ENCODE data around the gene UTP4.

The UTP4 gene

GRCh38 chr16:69201291-69201690, 68.8 kb downstream of the UTP4 start:
- H3K9ac ChIP-seq (ENCODE audit: low read depth in 1 of 2, low read length in 2 of 2) = no peak overlapping the region
- no peaks in the 10 kb centered on the region for H3K36me3 ChIP-seq (ENCODE audit: control insufficient read depth in 1 of 2, insufficient read depth in 2 of 2, low read length in 2 of 2)
- H3K4me1 ChIP-seq (ENCODE audit: control insufficient read depth in 1 of 2, insufficient read depth in 2 of 2, low read length in 2 of 2) = peaks cover 0 to 7% of the 10 kb centered on the region in 2 donors
- no peaks in the 10 kb centered on the region for H3K9me3 ChIP-seq (ENCODE audit: control insufficient read depth in 1 of 2, low read length in 2 of 2)
- H3K27me3 ChIP-seq (ENCODE audit: control insufficient read depth in 1 of 2, insufficient read depth in 2 of 2, low read length in 2 of 2) = no peaks in the 10 kb centered on the region
- no peak overlapping the region for H3K27ac ChIP-seq (ENCODE audit: low read depth, low read length)
- H3K4me3 ChIP-seq (ENCODE audit: low read depth in 1 of 2, low read length in 2 of 2) = no peak overlapping the region

- Histone ChIP-seq H3K36me3 (ENCODE audit: control insufficient read depth in 1 of 2, insufficient read depth in 2 of 2, low read length in 2 of 2) (no peaks in the 10 kb centered on the region), H3K4me1 (ENCODE audit: control insufficient read depth in 1 of 2, insufficient read depth in 2 of 2, low read length in 2 of 2) (peaks cover 0 to 7% of the 10 kb centered on the region in 2 donors), H3K4me3 (ENCODE audit: low read depth in 1 of 2, low read length in 2 of 2) (no peak overlapping the region), H3K27me3 (ENCODE audit: control insufficient read depth in 1 of 2, insufficient read depth in 2 of 2, low read length in 2 of 2) (no peaks in the 10 kb centered on the region), H3K9ac (ENCODE audit: low read depth in 1 of 2, low read length in 2 of 2) (no peak overlapping the region), H3K9me3 (ENCODE audit: control insufficient read depth in 1 of 2, low read length in 2 of 2) (no peaks in the 10 kb centered on the region), H3K27ac (ENCODE audit: low read depth, low read length) (no peak overlapping the region)
These were observed 69.3 kb downstream of the UTP4 start for GRCh38 chr16:69201787-69202186.

GRCh38 chr16:69204172-69204571, 71.7 kb downstream of the UTP4 start:
- Histone ChIP-seq H3K27ac (ENCODE audit: low read depth, low read length) (no peak overlapping the region), H3K4me3 (ENCODE audit: low read depth in 1 of 2, low read length in 2 of 2) (no peak overlapping the region), H3K27me3 (ENCODE audit: control insufficient read depth in 1 of 2, insufficient read depth in 2 of 2, low read length in 2 of 2) (no peaks in the 10 kb centered on the region), H3K4me1 (ENCODE audit: control insufficient read depth in 1 of 2, insufficient read depth in 2 of 2, low read length in 2 of 2) (peaks cover 0 to 7% of the 10 kb centered on the region in 2 donors), H3K9ac (ENCODE audit: low read depth in 1 of 2, low read length in 2 of 2) (no peak overlapping the region), H3K9me3 (ENCODE audit: control insufficient read depth in 1 of 2, low read length in 2 of 2) (no peaks in the 10 kb centered on the region), H3K36me3 (ENCODE audit: control insufficient read depth in 1 of 2, insufficient read depth in 2 of 2, low read length in 2 of 2) (no peaks in the 10 kb centered on the region)

- H3K9me3 ChIP-seq (ENCODE audit: control insufficient read depth in 1 of 2, low read length in 2 of 2) = no peaks in the 10 kb centered on the region
- H3K4me3 ChIP-seq (ENCODE audit: low read depth in 1 of 2, low read length in 2 of 2) = no peak overlapping the region
- H3K9ac ChIP-seq (ENCODE audit: low read depth in 1 of 2, low read length in 2 of 2) = no peak overlapping the region
- H3K27me3 ChIP-seq (ENCODE audit: control insufficient read depth in 1 of 2, insufficient read depth in 2 of 2, low read length in 2 of 2) = no peaks in the 10 kb centered on the region
- no peak overlapping the region for H3K27ac ChIP-seq (ENCODE audit: low read depth, low read length)
- H3K36me3 ChIP-seq (ENCODE audit: control insufficient read depth in 1 of 2, insufficient read depth in 2 of 2, low read length in 2 of 2) = no peaks in the 10 kb centered on the region
- H3K4me1 ChIP-seq (ENCODE audit: control insufficient read depth in 1 of 2, insufficient read depth in 2 of 2, low read length in 2 of 2) = peaks cover 0 to 2% of the 10 kb centered on the region in 2 donors
These were observed 77.3 kb downstream of the UTP4 start for GRCh38 chr16:69209735-69210134.

GRCh38 chr16:69217433-69217832, 85.0 kb downstream of the UTP4 start:
- H3K9ac ChIP-seq (ENCODE audit: low read depth in 1 of 2, low read length in 2 of 2) = no peak overlapping the region
- no peaks in the 10 kb centered on the region for H3K27me3 ChIP-seq (ENCODE audit: control insufficient read depth in 1 of 2, insufficient read depth in 2 of 2, low read length in 2 of 2)
- no peak overlapping the region for H3K27ac ChIP-seq (ENCODE audit: low read depth, low read length)

More at GRCh38 chr16:69217433-69217832, 85.0 kb downstream of the UTP4 start:
- H3K36me3 ChIP-seq (ENCODE audit: control insufficient read depth in 1 of 2, insufficient read depth in 2 of 2, low read length in 2 of 2) = no peaks in the 10 kb centered on the region
- peaks cover 5 to 6% of the 10 kb centered on the region in 2 donors for H3K4me1 ChIP-seq (ENCODE audit: control insufficient read depth in 1 of 2, insufficient read depth in 2 of 2, low read length in 2 of 2)
- no peaks in the 10 kb centered on the region for H3K9me3 ChIP-seq (ENCODE audit: control insufficient read depth in 1 of 2, low read length in 2 of 2)
- no peak overlapping the region for H3K4me3 ChIP-seq (ENCODE audit: low read depth in 1 of 2, low read length in 2 of 2)

Data from duodenal mucosa (tissue), 2 donors.